Common myeloid progenitor, CD34-positive (primary cell): ENCODE data around the gene PLA2G4E.

ENCODE experiments used
- CTCF ChIA-PET: fragments of 350-600 bp; sonication (Branson Sonifier 250); formaldehyde crosslinking; loops from one replicate; lab custom pipeline; 2021; ENCODE audit warnings: antibody characterized with exemption; lab: Charles Lee
- POLR2A ChIA-PET: fragments of 350-600 bp; sonication (Branson Sonifier 250); formaldehyde crosslinking; loops from one replicate; lab custom pipeline; 2021; ENCODE audit warnings: antibody characterized with exemption; lab: Charles Lee
- DNase-seq, 3 donors: peaks; one replicate each; pipeline versions ENCODE4 v3.0.0 to v3.0.0-alpha.2; 2013
- H3K27ac ChIP-seq, 2 experiments: 1 replicate in 1 of 2; 2 replicates in 1 of 2; pipeline ENCODE4 v1.7.0; 2013; ENCODE audit warnings: inconsistent platforms in 2 of 2, low read length in 2 of 2, mild to moderate bottlenecking in 2 of 2, low read depth in 1 of 2, moderate library complexity in 1 of 2; ENCODE audit not compliant: severe bottlenecking in 2 of 2, insufficient read depth in 1 of 2, poor library complexity in 1 of 2
- H3K27me3 ChIP-seq, 5 experiments: replicated peaks in 2 of 5; 1 replicate in 3 of 5; 2 replicates in 2 of 5; pipeline versions ENCODE4 v1.6.1 to v1.7.0; 2013; ENCODE audit warnings: low read length in 4 of 5, mild to moderate bottlenecking in 2 of 5, moderate library complexity in 2 of 5, inconsistent platforms in 1 of 5; ENCODE audit not compliant: insufficient read depth in 5 of 5, control insufficient read depth in 4 of 5
- H3K36me3 ChIP-seq, 4 experiments: 1 replicate in 2 of 4; 2 replicates in 2 of 4; pipeline versions ENCODE4 v1.6.1 to v1.7.0; 2013; ENCODE audit warnings: low read length in 3 of 4, control low read depth in 1 of 4, mild to moderate bottlenecking in 1 of 4; ENCODE audit not compliant: control insufficient read depth in 4 of 4, insufficient read depth in 4 of 4
- H3K4me1 ChIP-seq, 4 experiments: 1 replicate in 3 of 4; 2 replicates in 1 of 4; pipeline versions ENCODE4 v1.6.1 to v1.7.1; 2013; ENCODE audit warnings: low read length in 3 of 4, mild to moderate bottlenecking in 3 of 4, control low read depth in 1 of 4, inconsistent platforms in 1 of 4, moderate library complexity in 1 of 4; ENCODE audit not compliant: control insufficient read depth in 4 of 4, insufficient read depth in 4 of 4; ENCODE audit errors: control extremely low read depth in 1 of 4
- H3K4me3 ChIP-seq, 7 experiments: 1 replicate in 4 of 7; 2 replicates in 3 of 7; pipeline versions ENCODE4 v1.5.1 to v1.7.0; 2013; ENCODE audit warnings: mild to moderate bottlenecking in 7 of 7, low read length in 6 of 7, moderate library complexity in 6 of 7, inconsistent platforms in 2 of 7, low read depth in 2 of 7, control low read depth in 1 of 7; ENCODE audit not compliant: insufficient read depth in 4 of 7, control insufficient read depth in 1 of 7; ENCODE audit errors: extremely low read depth in 1 of 7
- H3K9me3 ChIP-seq, 5 experiments: 1 replicate in 4 of 5; 2 replicates in 1 of 5; pipeline versions ENCODE4 v1.6.1 to v1.7.1; 2013; ENCODE audit warnings: low read length in 4 of 5, mild to moderate bottlenecking in 2 of 5, inconsistent platforms in 1 of 5, low read depth in 1 of 5, moderate library complexity in 1 of 5; ENCODE audit not compliant: control insufficient read depth in 4 of 5, insufficient read depth in 2 of 5; ENCODE audit errors: control extremely low read depth in 1 of 5
- WGBS: methylation state at CpG from one replicate; pipeline ENCODE4 v1.1.5; 2013; ENCODE audit not compliant: insufficient coverage; 5-methylcytosine and 5-hydroxymethylcytosine counted together

Gene PLA2G4E

GRCh38 chr15:42053914-42054313, 33.1 kb upstream of the PLA2G4E start:
- Histone ChIP-seq H3K4me3 (no peak overlapping the region), H3K36me3 (no peaks in the 10 kb centered on the region), H3K27ac (no peak overlapping the region), H3K27me3 (peaks cover 0 to 13% (median 5%) of the 10 kb centered on the region in 5 experiments), H3K9me3 (no peaks in the 10 kb centered on the region), H3K4me1 (peaks cover 0 to 10% (median 7%) of the 10 kb centered on the region in 4 experiments)
- no peak for DNase-seq
- CTCF ChIA-PET, result interaction anchor here (0.9 to 5.2 kb wide), 4 partner anchors 9 to 70 kb away, joined by 3 to 53 read pairs (median 3); no protein-coding TSS in a partner anchor
- POLR2A ChIA-PET, result no interaction called here
- 100% methylated on average over 1 of the region's 2 CpGs for WGBS

GRCh38 chr15:42053010-42053409, 32.2 kb upstream of the PLA2G4E start:
- 80% methylated on average over 1 of the region's 4 CpGs for WGBS
- H3K27ac ChIP-seq, result no peak overlapping the region
- no peak overlapping the region for H3K4me3 ChIP-seq
- CTCF ChIA-PET, result interaction anchor here (0.7 to 5.2 kb wide), 5 partner anchors 10 to 64 kb away, joined by 3 to 53 read pairs (median 3); no protein-coding TSS in a partner anchor
- no peak for DNase-seq
- H3K4me1 ChIP-seq, result peaks cover 0 to 10% (median 7%) of the 10 kb centered on the region in 4 experiments
- H3K36me3 ChIP-seq, result no peaks in the 10 kb centered on the region
- H3K9me3 ChIP-seq, result no peaks in the 10 kb centered on the region
- POLR2A ChIA-PET, result interaction anchor here (0.5 to 0.6 kb wide), 2 partner anchors 651 to 1801 kb away, joined by 3 to 4 read pairs; no protein-coding TSS in a partner anchor
- peaks cover 0 to 13% (median 5%) of the 10 kb centered on the region in 5 experiments for H3K27me3 ChIP-seq

GRCh38 chr15:42050484-42051255, 29.8 kb upstream of the PLA2G4E start:
- Histone ChIP-seq H3K27ac (no peak overlapping the region), H3K9me3 (no peaks in the 10 kb centered on the region), H3K4me1 (no peaks in the 10 kb centered on the region), H3K27me3 (peaks cover 0 to 7% (median 0%) of the 10 kb centered on the region in 5 experiments), H3K4me3 (no peak overlapping the region), H3K36me3 (no peaks in the 10 kb centered on the region)
- WGBS, result 97% methylated on average over 8 of the region's 10 CpGs
- ChIA-PET POLR2A (no interaction called here), CTCF (interaction anchor here (0.9 kb wide), 1 partner anchor 32 kb away, joined by 3 read pairs; no protein-coding TSS in a partner anchor)
- DNase-seq, result no peak

GRCh38 chr15:42048821-42049200, 28.0 kb upstream of the PLA2G4E start:
- H3K4me1 ChIP-seq, result no peaks in the 10 kb centered on the region
- no peak overlapping the region for H3K4me3 ChIP-seq
- H3K27ac ChIP-seq, result no peak overlapping the region
- 95% methylated on average over 7 of the region's 8 CpGs for WGBS
- ChIA-PET POLR2A (no interaction called here), CTCF (no interaction called here)
- H3K27me3 ChIP-seq, result peaks cover 0 to 7% (median 0%) of the 10 kb centered on the region in 5 experiments
- DNase-seq, result no peak
- no peaks in the 10 kb centered on the region for H3K36me3 ChIP-seq
- no peaks in the 10 kb centered on the region for H3K9me3 ChIP-seq

GRCh38 chr15:42048080-42048820, 27.4 kb upstream of the PLA2G4E start:
- Histone ChIP-seq H3K4me1 (no peaks in the 10 kb centered on the region), H3K27me3 (peaks cover 0 to 7% (median 0%) of the 10 kb centered on the region in 5 experiments), H3K36me3 (no peaks in the 10 kb centered on the region), H3K9me3 (no peaks in the 10 kb centered on the region), H3K27ac (no peak overlapping the region), H3K4me3 (no peak overlapping the region)
- 100% methylated on average over 5 of the region's 9 CpGs for WGBS
- POLR2A ChIA-PET, result no interaction called here
- no peak for DNase-seq
- CTCF ChIA-PET, result interaction anchor here (1.8 kb wide), 1 partner anchor 36 kb away, joined by 5 read pairs; no protein-coding TSS in a partner anchor

- DNase-seq, result no peak
- ChIA-PET POLR2A (no interaction called here), CTCF (interaction anchor here (1.5 to 1.8 kb wide), 2 partner anchors 11 to 38 kb away, joined by 5 read pairs; no protein-coding TSS in a partner anchor)
- peaks cover 0 to 7% (median 0%) of the 10 kb centered on the region in 5 experiments for H3K27me3 ChIP-seq
- H3K9me3 ChIP-seq, result no peaks in the 10 kb centered on the region
- no peak overlapping the region for H3K4me3 ChIP-seq
- H3K4me1 ChIP-seq, result no peaks in the 10 kb centered on the region
- WGBS, result 83% methylated on average over 1 of the region's 2 CpGs
- H3K36me3 ChIP-seq, result no peaks in the 10 kb centered on the region
- H3K27ac ChIP-seq, result no peak overlapping the region
Measured at GRCh38 chr15:42046597-42046996, 25.8 kb upstream of the PLA2G4E start.
